ENCODE results near the gene ALDH8A1. TPM values are rescaled to one million over a fixed set of nuclear protein-coding genes. Genes with fewer than 3 reads are reported as not detected.
"Not testable (repeated sequence)": the region's sequence is repeated elsewhere in the genome, so short reads cannot be mapped to it uniquely, and the experiment has no call there.

The ALDH8A1 gene
- total RNA-seq, 2 donors from 2014 or later = 0.55 to 0.56 TPM

DNA sequence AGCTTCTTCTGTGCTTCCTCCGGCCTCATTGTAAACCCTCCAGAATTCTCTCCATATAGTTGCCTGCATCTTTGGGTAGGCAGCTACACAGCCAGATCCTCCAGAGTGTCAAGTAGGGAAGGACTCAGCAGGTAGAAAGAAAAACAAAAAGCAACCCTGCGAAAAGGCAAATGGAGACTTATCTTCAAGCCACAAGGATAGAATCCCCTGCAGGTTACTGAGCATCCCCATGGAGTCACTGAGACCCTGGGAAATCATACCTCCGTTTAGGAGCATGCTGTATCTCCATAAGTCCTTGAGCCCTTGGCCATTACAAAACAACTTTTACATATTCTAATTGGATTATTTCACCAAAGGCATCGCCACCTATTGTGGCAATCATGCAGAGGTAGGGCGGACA, 28.6 kb downstream of the ALDH8A1 start:
- no peak for DNase-seq
- intact Hi-C loops (cut with DNase I, micrococcal nuclease) = no loop called here
- ATAC-seq = no peak

DNA sequence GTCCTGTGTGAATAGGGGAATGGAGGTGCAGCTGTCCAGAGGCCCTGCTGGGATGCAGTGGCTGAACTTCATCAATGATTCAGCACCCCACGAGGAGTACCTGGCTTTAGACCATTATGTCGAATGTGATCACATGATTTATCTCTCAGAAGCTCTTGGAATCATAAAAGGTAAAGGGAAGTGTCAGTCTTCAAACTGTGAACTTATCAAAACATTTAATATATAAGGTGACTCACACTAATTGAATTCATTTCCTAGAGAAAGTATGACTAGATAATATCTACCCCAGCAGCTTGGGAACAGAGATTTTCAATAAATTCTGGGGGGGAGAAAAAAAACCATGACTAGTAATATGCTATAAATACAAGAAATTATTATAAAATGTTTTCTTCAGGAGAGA, 29.5 kb downstream of the ALDH8A1 start:
- no peak for ATAC-seq
- DNase-seq = no peak
- intact Hi-C loops (cut with DNase I, micrococcal nuclease) = no loop called here

DNA sequence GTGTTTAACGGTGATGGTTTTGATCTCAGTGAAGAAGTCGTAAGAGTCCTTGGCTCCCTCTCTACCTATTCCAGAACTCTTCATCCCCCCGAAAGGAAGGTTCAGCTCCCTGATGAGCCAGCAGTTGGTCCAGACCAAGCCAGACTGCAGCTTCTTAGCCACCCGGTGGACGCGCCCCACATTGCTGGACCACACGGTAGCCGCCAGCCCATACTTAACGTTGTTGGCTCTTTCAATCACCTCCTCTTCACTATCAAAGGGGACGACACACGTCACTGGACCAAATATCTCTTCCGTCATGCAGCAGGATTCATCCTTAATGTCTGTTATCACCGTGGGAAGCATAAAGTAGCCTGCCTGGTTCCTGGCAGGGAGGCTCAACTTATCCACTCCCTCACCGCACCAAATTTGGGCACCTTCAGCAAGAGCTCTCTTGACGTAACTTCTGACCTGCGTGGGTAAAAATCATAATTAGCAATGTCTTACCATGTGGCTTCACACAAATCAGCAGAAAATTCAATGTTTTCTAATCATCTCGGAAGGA, 31.4 kb downstream of the ALDH8A1 start:
- DNase-seq (no peak), ATAC-seq (no peak)
- intact Hi-C loops (cut with DNase I, micrococcal nuclease) = no loop called here

DNA sequence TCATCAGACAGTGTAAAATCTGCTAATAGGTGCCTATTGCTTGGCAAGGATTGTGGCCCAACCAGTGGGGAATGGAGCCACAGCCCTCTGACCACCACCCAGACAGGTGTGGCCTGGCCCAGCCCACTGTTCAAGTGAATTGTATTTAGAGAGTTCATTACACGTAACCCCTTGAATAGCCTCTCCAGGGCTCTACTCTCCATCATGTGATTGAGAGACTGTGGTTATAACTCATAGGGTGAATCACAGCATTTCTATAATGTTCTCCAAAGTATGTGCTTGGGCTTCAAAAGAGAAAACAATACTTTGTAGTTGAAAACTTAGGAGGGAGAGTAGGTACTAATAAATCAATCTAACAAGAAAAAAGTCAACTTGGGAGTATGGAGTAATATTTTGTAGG, 38.4 kb downstream of the ALDH8A1 start:
- DNase-seq (no peak), ATAC-seq (no peak)
- intact Hi-C loops (cut with DNase I, micrococcal nuclease) = no loop called here

DNA sequence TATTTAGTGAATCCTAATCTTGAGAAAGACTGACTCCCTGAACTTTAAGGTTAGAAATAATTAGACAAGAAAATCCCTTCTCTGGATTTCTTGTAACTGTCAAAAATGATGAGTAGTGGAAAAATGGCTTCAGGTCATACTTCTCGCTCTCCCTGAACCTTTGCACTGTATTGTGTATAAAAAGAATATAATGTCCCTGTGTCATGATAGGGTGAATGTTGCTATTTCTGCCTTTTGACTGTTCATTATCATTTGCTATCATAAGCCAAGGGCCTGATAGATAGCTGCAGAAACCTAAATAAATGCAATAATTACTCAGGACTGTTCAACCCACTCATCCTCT, 39.3 kb downstream of the ALDH8A1 start:
- intact Hi-C loops (cut with DNase I, micrococcal nuclease) = no loop called here
- no peak for DNase-seq
- ATAC-seq = no peak

DNA sequence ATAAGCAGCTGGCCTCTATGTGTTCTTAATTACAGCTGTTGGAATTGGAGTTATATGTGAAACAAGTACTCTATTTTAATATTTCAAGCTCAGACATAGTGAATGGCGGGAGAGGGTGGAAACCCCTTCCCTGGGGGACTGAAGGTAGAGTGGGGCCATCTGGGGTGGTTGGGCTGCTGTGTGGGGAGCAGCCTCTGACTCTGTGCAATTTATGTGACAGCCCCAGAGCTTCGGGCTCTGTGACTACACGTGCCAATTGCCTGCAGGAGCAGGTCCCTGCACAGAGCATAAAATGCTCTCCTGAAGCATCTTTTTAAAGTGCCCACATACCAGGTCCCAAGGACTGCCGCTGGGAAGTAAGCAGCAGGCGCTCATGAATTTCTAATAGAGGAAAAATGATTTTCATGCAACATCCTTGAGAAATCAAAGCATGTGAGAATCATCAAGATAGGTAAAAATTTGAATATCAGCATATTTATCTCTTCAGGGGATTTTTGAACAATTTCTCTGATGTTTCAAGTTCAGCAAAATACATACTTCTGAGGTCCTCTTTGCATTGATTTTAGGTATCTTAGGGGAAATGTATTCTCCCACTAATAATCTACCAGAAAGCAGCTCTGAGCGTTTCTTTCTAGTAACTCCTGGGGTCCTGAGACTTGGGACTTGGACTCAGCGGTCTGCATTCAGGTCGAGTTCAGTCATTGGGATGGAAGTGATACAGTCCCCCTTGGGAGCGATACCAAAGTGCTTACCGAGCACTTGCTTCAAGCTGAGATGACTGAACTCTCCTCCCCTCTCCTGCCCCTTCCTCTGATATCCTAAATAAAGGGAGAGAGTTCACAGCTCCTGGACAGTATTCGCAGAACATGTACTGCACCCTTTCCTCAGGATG, 40.0 kb downstream of the ALDH8A1 start:
- intact Hi-C loops (cut with DNase I, micrococcal nuclease) = no loop called here
- no peak for ATAC-seq
- DNase-seq = no peak

DNA sequence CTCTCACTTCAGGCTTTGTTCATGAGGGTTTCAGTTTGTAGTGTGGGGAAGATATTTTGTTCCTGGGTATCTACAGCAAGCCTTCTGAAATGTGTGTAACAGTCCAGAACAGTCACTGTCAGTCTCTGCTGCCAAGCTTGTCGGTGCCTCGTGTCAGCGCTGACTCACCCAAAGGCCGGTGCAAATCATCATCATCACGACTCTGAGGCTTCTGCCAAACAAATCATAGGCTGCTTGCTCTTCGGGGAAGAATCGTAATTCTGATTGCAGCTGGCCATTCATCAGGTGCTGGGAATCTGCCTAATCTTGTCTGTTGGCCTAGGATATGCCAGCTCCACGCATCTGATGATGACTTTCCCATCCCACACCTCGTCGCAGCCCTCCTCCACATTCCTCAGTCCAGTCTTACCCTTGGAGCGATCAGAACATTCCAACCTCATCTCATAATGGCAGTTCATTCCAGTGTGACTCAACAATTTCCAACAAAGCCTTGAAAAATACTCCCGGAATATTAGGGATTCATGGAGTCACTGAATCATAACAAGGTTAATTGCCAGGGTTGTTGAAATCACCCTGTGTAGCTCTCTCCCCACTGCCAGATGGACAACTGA, 40.9 kb downstream of the ALDH8A1 start:
- intact Hi-C loops (cut with DNase I, micrococcal nuclease) = no loop called here
- DNase-seq (peak; percentile 9 to 29), ATAC-seq (no peak)

DNA sequence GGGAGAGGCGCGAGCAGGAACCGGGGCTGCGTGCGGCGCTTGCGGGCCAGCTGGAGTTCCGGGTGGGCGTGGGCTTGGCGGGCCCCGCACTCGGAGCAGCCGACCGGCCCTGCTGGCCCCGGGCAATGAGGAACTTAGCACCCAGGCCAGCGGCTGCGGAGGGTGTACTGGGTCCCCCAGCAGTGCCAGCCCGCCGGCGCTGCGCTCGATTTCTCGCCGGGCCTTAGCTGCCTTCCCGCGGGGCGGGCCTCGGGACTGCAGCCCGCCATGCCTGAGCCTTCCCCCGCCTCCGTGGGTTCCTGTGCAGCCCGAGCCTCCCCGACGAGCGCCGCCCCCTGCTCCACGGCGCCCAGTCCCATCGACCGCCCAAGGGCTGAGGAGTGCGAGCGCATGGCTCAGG, 45.2 kb downstream of the ALDH8A1 start:
- DNase-seq; ATAC-seq; intact Hi-C loops (cut with DNase I, micrococcal nuclease): not testable (repeated sequence)

DNA sequence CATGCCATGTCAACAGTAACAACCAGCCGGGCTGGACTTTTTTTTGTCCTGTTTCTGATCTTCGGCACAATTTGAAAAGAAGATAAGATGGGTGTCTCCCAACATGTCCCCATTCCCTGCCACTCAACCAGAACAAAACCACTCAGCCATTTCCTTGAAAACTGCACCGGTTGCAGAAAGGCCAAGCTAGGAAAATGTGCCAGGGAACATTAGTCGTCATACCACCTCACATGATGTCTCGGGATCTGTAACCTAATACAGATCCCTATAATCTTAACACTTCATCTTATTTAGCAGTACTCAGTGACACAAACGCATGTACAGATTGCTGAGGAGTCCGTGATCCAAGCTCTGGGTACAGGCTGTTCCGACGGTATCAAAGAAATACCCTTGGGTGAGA, 46.5 kb downstream of the ALDH8A1 start:
- intact Hi-C loops (cut with DNase I, micrococcal nuclease) = no loop called here
- no peak for ATAC-seq
- no peak for DNase-seq

DNA sequence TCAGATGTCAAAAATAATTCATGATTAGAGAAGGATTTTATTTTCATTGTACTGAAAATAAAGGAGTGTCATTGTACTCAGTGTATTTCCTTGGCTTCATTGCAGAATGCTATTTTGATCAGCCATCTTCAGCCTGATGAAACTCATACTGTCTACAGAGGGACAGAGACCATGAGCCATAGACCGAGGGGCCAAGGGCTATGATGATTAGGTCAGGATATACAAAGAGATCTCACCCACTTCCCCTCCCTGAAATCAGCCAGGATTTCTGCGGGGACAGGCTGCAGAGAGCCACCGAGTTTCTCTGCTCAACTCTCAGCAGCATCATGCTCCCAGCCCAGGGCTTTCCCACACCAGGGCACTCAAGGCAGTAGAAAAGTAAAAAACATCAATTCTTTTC, 47.0 kb downstream of the ALDH8A1 start:
- ATAC-seq (no peak), DNase-seq (no peak)
- intact Hi-C loops (cut with DNase I, micrococcal nuclease) = no loop called here

DNA sequence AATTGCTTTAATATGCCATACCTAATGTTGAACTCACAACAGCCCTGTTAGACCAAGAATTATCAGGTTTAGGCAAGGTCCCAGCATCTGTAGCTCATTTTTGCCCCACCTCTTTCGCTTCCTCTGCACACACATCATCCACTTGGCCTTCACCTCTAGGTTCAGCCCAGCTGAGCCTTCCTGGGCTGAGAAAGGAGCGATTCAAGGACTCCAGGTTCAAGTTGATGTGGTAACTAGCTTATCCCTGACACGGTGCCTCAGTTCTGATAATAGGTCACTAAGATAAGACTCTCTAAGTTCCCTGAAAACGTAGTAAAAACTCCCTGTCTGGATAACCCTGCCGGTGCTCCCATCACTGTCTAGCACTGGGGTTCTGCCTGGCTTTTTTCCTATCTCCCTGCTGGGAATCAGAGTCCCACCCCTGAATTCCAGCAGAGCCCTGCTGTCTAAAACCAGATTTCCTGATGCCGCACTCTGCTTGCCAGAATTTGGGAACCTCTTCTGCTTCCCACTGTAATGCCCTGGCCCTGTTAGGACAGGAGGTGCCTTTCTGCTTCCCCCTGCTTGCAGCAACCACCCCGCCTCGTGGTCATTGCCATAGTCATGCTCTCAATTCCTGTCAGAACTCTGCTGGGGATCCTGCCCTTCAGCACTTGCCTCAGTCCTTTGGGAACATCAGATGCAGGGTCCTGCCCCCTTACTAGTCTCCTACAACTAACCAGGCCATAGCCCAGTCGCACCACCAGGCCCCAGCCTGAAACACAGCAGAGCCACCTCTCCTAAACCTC, 47.6 kb downstream of the ALDH8A1 start:
- intact Hi-C loops (cut with DNase I, micrococcal nuclease) = no loop called here
- ATAC-seq (no peak), DNase-seq (no peak)

DNA sequence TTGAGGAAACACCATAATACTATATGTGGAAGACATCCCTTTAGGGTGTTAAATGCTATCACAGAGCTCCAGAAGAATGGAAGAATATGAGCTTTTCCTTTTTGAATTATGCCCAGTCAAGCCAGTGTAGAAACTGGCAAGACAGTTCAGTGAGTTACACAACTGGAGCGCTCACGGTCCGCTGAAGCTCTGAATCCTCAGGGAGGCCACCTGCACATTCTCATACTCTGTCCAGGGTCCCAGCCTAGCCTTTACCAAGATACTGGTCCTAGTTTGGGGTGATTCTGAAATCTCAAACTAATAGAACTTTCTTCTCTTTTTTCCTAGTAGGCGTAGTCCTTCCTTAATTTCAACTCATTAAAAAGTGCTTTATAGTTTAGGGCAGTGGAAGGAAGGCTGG, 51.3 kb downstream of the ALDH8A1 start:
- intact Hi-C loops (cut with DNase I, micrococcal nuclease) = no loop called here
- ATAC-seq (no peak), DNase-seq (no peak)

DNA sequence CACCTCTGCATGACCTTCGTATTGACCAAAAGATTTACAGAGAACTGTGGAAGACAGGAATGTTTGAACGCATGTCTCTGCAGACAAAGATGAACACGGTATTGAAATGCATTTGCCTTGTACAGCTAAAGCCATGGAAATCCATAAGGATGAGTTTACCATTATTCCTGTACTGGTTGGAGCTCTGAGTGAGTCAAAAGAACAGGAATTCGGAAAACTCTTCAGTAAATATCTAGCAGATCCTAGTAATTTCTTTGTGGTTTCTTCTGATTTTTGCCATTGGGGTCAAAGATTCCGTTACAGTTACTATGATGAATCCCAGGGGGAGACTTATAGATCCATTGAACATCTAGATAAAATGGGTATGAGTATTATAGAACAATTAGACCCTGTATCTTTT, 51.7 kb downstream of the ALDH8A1 start:
- intact Hi-C loops (cut with DNase I, micrococcal nuclease); ATAC-seq; DNase-seq: not testable (repeated sequence)

DNA sequence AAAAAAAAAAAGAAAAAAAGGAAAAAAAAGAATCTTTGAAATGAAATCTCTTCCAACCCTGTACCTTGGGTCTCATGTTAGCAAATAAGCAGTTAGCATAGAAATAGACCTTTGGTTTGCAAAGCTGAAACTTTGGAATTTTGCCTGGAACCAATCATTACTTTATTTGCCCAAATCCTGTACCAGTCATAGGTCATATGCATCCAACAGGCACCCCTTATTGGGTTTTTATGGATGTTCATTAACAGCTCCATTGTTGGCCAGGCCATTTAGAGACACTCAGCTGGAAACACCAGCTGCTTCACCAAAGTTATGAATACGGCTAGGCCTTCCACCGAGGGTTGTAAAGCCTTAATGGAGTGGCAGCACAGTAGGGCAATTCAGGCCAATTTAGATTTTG, 53.0 kb downstream of the ALDH8A1 start:
- intact Hi-C loops (cut with DNase I, micrococcal nuclease) = no loop called here
- DNase-seq (no peak), ATAC-seq (no peak)

DNA sequence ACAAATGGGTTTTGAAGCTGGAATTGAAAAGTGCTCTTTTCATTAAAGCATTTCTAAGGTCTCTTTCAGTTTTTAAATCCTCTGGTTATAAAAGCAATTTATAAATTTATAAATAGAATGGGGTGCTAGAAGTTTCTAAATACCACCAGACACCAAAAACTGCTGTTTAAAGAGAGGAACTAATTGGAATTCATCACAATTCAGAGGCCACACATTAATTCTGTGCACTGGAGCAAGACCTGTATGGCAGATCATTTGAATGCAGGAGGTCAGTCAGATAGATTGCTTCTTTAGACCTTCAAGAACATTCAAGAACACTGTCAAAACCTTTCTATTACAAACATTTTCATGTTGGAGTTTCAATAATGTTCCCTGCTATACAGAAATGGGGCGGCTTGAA, 55.1 kb downstream of the ALDH8A1 start:
- DNase-seq = no peak
- ATAC-seq = no peak
- intact Hi-C loops (cut with DNase I, micrococcal nuclease) = no loop called here

DNA sequence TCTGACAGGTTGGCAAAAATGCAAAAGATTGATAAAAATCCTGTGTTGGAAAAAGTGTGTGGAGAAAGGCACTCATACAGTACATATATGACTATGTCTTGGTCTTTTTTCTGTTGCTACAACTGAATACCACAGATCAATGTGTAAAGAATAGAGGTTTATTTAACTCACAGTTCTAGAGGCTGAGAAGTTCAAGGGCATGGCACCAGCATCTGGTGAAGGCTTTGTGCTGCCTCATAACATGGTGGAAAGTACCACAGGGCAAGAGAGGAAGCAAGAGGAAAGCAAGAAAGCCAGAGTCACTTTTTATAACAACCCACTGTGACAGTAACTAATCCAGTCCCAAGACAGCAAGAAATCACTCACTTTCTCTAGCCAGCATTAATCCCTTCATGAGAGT, 57.5 kb downstream of the ALDH8A1 start:
- no peak for DNase-seq
- no peak for ATAC-seq
- intact Hi-C loops (cut with DNase I, micrococcal nuclease) = no loop called here

DNA sequence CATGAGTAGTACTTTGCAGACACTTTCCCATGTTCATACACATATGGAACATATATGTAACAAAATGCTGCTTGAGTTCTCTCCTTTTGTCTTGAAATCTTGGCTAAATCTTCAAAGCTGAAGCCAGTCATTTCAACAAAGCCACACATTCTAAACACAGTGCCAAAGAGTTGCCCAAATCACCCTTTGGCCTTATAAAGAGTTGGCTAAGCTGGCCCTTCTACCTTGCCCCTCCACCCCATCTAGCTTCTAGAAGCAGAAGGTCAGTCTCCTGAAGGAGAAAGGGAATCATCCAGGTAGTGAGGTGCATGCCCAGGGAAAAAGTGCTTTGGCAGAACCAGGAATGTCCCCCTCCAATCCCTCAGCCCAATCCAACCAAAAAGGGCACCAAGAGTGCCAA, 58.3 kb downstream of the ALDH8A1 start:
- intact Hi-C loops (cut with DNase I, micrococcal nuclease) = no loop called here
- ATAC-seq = no peak

DNA sequence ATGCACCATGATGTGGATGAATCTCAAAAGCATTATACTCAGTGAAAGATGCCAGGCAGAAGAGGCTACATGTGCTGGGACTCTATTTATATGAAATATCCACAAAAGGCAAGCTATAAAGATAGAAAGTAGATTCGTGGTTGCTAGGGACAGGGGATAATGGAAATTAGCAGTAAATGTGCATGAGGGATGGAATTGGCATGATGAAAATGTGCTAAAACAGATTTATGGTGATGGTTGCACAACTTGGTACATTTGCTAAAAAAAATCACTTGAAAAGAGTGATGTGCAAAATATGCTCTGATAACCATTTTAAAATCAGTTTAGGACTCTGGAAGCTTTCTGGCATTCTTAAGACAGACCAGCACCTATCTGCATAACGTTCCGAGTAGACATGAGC, 61.6 kb downstream of the ALDH8A1 start:
- ATAC-seq = no peak
- intact Hi-C loops (cut with DNase I, micrococcal nuclease) = no loop called here
- no peak for DNase-seq

More for the DNA sequence above, 58.3 kb downstream of the ALDH8A1 start:
- DNase-seq = no peak

DNA sequence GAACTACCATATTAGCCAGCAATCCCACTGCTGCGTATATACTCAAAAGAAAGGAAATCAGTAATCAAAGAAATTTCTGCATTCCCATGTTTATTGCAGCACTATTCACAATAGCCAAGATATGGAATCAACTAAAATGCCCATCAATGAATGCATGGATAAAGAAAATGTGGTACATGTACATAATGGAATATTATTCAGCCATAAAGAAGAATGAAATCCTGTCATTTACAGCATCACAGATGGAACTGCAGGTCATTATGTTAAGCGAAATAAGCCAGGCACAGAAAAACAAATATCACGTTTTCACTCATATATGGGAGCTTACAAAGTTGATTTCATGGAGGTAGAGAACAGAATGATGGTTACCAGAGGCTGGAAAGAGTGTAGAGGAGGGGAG, 65.1 kb downstream of the ALDH8A1 start:
- ATAC-seq (no peak), DNase-seq (no peak)
- intact Hi-C loops (cut with DNase I, micrococcal nuclease) = no loop called here

DNA sequence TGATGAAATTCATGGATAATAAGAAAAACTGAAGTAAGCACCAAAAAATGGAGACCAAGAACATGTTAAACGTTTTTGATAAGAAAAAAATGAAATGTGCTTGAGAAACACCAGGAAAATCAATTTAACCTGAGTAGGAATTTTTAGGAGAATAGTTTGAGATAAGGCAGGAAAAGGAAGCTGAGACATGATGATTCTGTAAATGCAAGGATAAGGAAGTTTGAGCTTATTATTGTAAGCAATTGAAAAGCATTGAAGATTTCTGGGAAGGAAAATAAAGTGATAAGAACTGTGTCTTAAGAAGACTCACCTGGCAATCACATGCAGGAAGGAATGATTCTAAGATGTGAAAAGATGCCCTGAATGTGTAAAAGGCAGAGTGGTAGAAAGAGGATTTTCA, 66.6 kb downstream of the ALDH8A1 start:
- ATAC-seq (no peak), DNase-seq (no peak)
- intact Hi-C loops (cut with DNase I, micrococcal nuclease) = no loop called here
